ENCODE results near the gene TRIM67. TPM values are rescaled to one million over a fixed set of nuclear protein-coding genes. Genes with fewer than 3 reads are reported as not detected.

Gene TRIM67
- total RNA-seq, 1 donor from 2014 or later, result not detected

- H3K27me3 Mint-ChIP-seq (ENCODE audit: insufficient read depth), result peaks cover 35% of the 10 kb centered on the region
- H3K27ac Mint-ChIP-seq, result no peak overlapping the region
- H3K4me3 Mint-ChIP-seq, result no peak overlapping the region
- DNase-seq (ENCODE audit: low spot score), result no peak
- H3K9me3 Mint-ChIP-seq, result no peaks in the 10 kb centered on the region
- H3K36me3 Mint-ChIP-seq (ENCODE audit: low read depth), result no peaks in the 10 kb centered on the region
- intact Hi-C loops (cut with micrococcal nuclease), result no loop called here
- H3K4me1 Mint-ChIP-seq (ENCODE audit: low read depth), result no peaks in the 10 kb centered on the region
Observed at GRCh38 chr1:231178970-231179369, 17.1 kb downstream of the TRIM67 start.

GRCh38 chr1:231180034-231180433, 18.2 kb downstream of the TRIM67 start:
- Mint-ChIP-seq H3K4me1 (ENCODE audit: low read depth) (no peaks in the 10 kb centered on the region), H3K9me3 (no peaks in the 10 kb centered on the region), H3K36me3 (ENCODE audit: low read depth) (no peaks in the 10 kb centered on the region), H3K27me3 (ENCODE audit: insufficient read depth) (peaks cover 31% of the 10 kb centered on the region), H3K27ac (no peak overlapping the region), H3K4me3 (no peak overlapping the region)
- DNase-seq (ENCODE audit: low spot score), result no peak
- intact Hi-C loops (cut with micrococcal nuclease), result no loop called here

- DNase-seq (ENCODE audit: low spot score), result no peak
- H3K36me3 Mint-ChIP-seq (ENCODE audit: low read depth), result no peaks in the 10 kb centered on the region
- intact Hi-C loops (cut with micrococcal nuclease), result no loop called here
- no peak overlapping the region for H3K27ac Mint-ChIP-seq
- no peaks in the 10 kb centered on the region for H3K4me1 Mint-ChIP-seq (ENCODE audit: low read depth)
- no peak overlapping the region for H3K4me3 Mint-ChIP-seq
- peaks cover 21% of the 10 kb centered on the region for H3K27me3 Mint-ChIP-seq (ENCODE audit: insufficient read depth)
- no peaks in the 10 kb centered on the region for H3K9me3 Mint-ChIP-seq
Observed at GRCh38 chr1:231181271-231181670, 19.4 kb downstream of the TRIM67 start.

- no peak for DNase-seq (ENCODE audit: low spot score)
- Mint-ChIP-seq H3K9me3 (no peaks in the 10 kb centered on the region), H3K36me3 (ENCODE audit: low read depth) (no peaks in the 10 kb centered on the region), H3K4me1 (ENCODE audit: low read depth) (no peaks in the 10 kb centered on the region), H3K4me3 (no peak overlapping the region), H3K27me3 (ENCODE audit: insufficient read depth) (peaks cover 13% of the 10 kb centered on the region), H3K27ac (no peak overlapping the region)
- intact Hi-C loops (cut with micrococcal nuclease), result no loop called here
Observed at GRCh38 chr1:231182317-231182716, 20.5 kb downstream of the TRIM67 start.

GRCh38 chr1:231183639-231184590, 22.1 kb downstream of the TRIM67 start:
- intact Hi-C loops (cut with micrococcal nuclease), result no loop called here
- H3K27me3 Mint-ChIP-seq (ENCODE audit: insufficient read depth), result peaks cover 12% of the 10 kb centered on the region
- no peaks in the 10 kb centered on the region for H3K36me3 Mint-ChIP-seq (ENCODE audit: low read depth)

GRCh38 chr1:231184891-231185290, 23.0 kb downstream of the TRIM67 start:
- peaks cover 11% of the 10 kb centered on the region for H3K27me3 Mint-ChIP-seq (ENCODE audit: insufficient read depth)
- H3K4me1 Mint-ChIP-seq (ENCODE audit: low read depth), result no peaks in the 10 kb centered on the region
- no peaks in the 10 kb centered on the region for H3K36me3 Mint-ChIP-seq (ENCODE audit: low read depth)
- no peaks in the 10 kb centered on the region for H3K9me3 Mint-ChIP-seq
- no peak overlapping the region for H3K4me3 Mint-ChIP-seq
- no peak for DNase-seq (ENCODE audit: low spot score)
- no peak overlapping the region for H3K27ac Mint-ChIP-seq
- intact Hi-C loops (cut with micrococcal nuclease), result no loop called here

More at GRCh38 chr1:231183639-231184590, 22.1 kb downstream of the TRIM67 start:
- Mint-ChIP-seq H3K27ac (no peak overlapping the region), H3K4me1 (ENCODE audit: low read depth) (no peaks in the 10 kb centered on the region), H3K9me3 (no peaks in the 10 kb centered on the region), H3K4me3 (no peak overlapping the region)
- no peak for DNase-seq (ENCODE audit: low spot score)

GRCh38 chr1:231185391-231185790, 23.5 kb downstream of the TRIM67 start:
- peaks cover 13% of the 10 kb centered on the region for H3K27me3 Mint-ChIP-seq (ENCODE audit: insufficient read depth)
- DNase-seq (ENCODE audit: low spot score), result no peak
- intact Hi-C loops (cut with micrococcal nuclease), result no loop called here
- H3K4me1 Mint-ChIP-seq (ENCODE audit: low read depth), result no peaks in the 10 kb centered on the region
- H3K9me3 Mint-ChIP-seq, result no peaks in the 10 kb centered on the region
- no peak overlapping the region for H3K4me3 Mint-ChIP-seq
- no peak overlapping the region for H3K27ac Mint-ChIP-seq
- no peaks in the 10 kb centered on the region for H3K36me3 Mint-ChIP-seq (ENCODE audit: low read depth)

- Mint-ChIP-seq H3K4me3 (no peak overlapping the region), H3K9me3 (no peaks in the 10 kb centered on the region), H3K27ac (no peak overlapping the region), H3K27me3 (ENCODE audit: insufficient read depth) (peaks cover 13% of the 10 kb centered on the region), H3K36me3 (ENCODE audit: low read depth) (no peaks in the 10 kb centered on the region), H3K4me1 (ENCODE audit: low read depth) (no peaks in the 10 kb centered on the region)
- DNase-seq (ENCODE audit: low spot score), result no peak
- intact Hi-C loops (cut with micrococcal nuclease), result no loop called here
Observed at GRCh38 chr1:231186356-231187115, 24.7 kb downstream of the TRIM67 start.

- no peak overlapping the region for H3K27ac Mint-ChIP-seq
- intact Hi-C loops (cut with micrococcal nuclease), result no loop called here
Observed at GRCh38 chr1:231187571-231187970, 25.7 kb downstream of the TRIM67 start.

GRCh38 chr1:231188072-231188471, 26.2 kb downstream of the TRIM67 start:
- Mint-ChIP-seq H3K9me3 (no peaks in the 10 kb centered on the region), H3K27ac (no peak overlapping the region), H3K4me1 (ENCODE audit: low read depth) (no peaks in the 10 kb centered on the region), H3K4me3 (no peak overlapping the region), H3K27me3 (ENCODE audit: insufficient read depth) (peaks cover 8% of the 10 kb centered on the region), H3K36me3 (ENCODE audit: low read depth) (no peaks in the 10 kb centered on the region)
- intact Hi-C loops (cut with micrococcal nuclease), result no loop called here
- DNase-seq (ENCODE audit: low spot score), result no peak

More at GRCh38 chr1:231187571-231187970, 25.7 kb downstream of the TRIM67 start:
- Mint-ChIP-seq H3K4me1 (ENCODE audit: low read depth) (no peaks in the 10 kb centered on the region), H3K9me3 (no peaks in the 10 kb centered on the region), H3K27me3 (ENCODE audit: insufficient read depth) (peaks cover 8% of the 10 kb centered on the region), H3K36me3 (ENCODE audit: low read depth) (no peaks in the 10 kb centered on the region), H3K4me3 (no peak overlapping the region)
- DNase-seq (ENCODE audit: low spot score), result no peak

- H3K36me3 Mint-ChIP-seq (ENCODE audit: low read depth), result no peaks in the 10 kb centered on the region
- intact Hi-C loops (cut with micrococcal nuclease), result no loop called here
- H3K27me3 Mint-ChIP-seq (ENCODE audit: insufficient read depth), result peaks cover 8% of the 10 kb centered on the region
- H3K9me3 Mint-ChIP-seq, result no peaks in the 10 kb centered on the region
- no peak overlapping the region for H3K27ac Mint-ChIP-seq
- DNase-seq (ENCODE audit: low spot score), result no peak
- no peak overlapping the region for H3K4me3 Mint-ChIP-seq
- H3K4me1 Mint-ChIP-seq (ENCODE audit: low read depth), result no peaks in the 10 kb centered on the region
Observed at GRCh38 chr1:231188768-231189167, 26.9 kb downstream of the TRIM67 start.

GRCh38 chr1:231189683-231190270, 27.9 kb downstream of the TRIM67 start:
- Mint-ChIP-seq H3K36me3 (ENCODE audit: low read depth) (no peaks in the 10 kb centered on the region), H3K9me3 (no peaks in the 10 kb centered on the region), H3K4me1 (ENCODE audit: low read depth) (no peaks in the 10 kb centered on the region), H3K27me3 (ENCODE audit: insufficient read depth) (peaks cover 7% of the 10 kb centered on the region), H3K27ac (no peak overlapping the region), H3K4me3 (no peak overlapping the region)
- no peak for DNase-seq (ENCODE audit: low spot score)
- intact Hi-C loops (cut with micrococcal nuclease), result no loop called here

GRCh38 chr1:231190456-231190855, 28.6 kb downstream of the TRIM67 start:
- Mint-ChIP-seq H3K9me3 (no peaks in the 10 kb centered on the region), H3K4me1 (ENCODE audit: low read depth) (no peaks in the 10 kb centered on the region), H3K27me3 (ENCODE audit: insufficient read depth) (peaks cover 7% of the 10 kb centered on the region), H3K36me3 (ENCODE audit: low read depth) (no peaks in the 10 kb centered on the region), H3K4me3 (no peak overlapping the region), H3K27ac (no peak overlapping the region)
- DNase-seq (ENCODE audit: low spot score), result no peak
- intact Hi-C loops (cut with micrococcal nuclease), result no loop called here
